ENCODE results near the gene MLPH.

MLPH gene

GRCh38 chr2:237512774-237513466, 25.9 kb downstream of the MLPH start:
- Histone ChIP-seq H3K27ac (peak overlapping the region in 9 of 21 experiments; percentile 3 to 73 (median 21)), H3K4me3 (no peak overlapping the region)

GRCh38 chr2:237513693-237514092, 26.6 kb downstream of the MLPH start:
- H3K4me3 ChIP-seq, result no peak overlapping the region

GRCh38 chr2:237514474-237515130, 27.6 kb downstream of the MLPH start:
- no peak overlapping the region for H3K4me3 ChIP-seq

More at GRCh38 chr2:237513693-237514092, 26.6 kb downstream of the MLPH start:
- no peak overlapping the region for H3K27ac ChIP-seq

GRCh38 chr2:237515166-237515565, 28.1 kb downstream of the MLPH start:
- H3K27ac ChIP-seq, result no peak overlapping the region

More at GRCh38 chr2:237514474-237515130, 27.6 kb downstream of the MLPH start:
- H3K27ac ChIP-seq, result no peak overlapping the region

GRCh38 chr2:237515621-237516275, 28.7 kb downstream of the MLPH start:
- H3K4me3 ChIP-seq, result no peak overlapping the region
- no peak overlapping the region for H3K27ac ChIP-seq

More at GRCh38 chr2:237515166-237515565, 28.1 kb downstream of the MLPH start:
- no peak overlapping the region for H3K4me3 ChIP-seq

GRCh38 chr2:237517163-237517562, 30.1 kb downstream of the MLPH start:
- H3K27ac ChIP-seq, result no peak overlapping the region
- H3K4me3 ChIP-seq, result no peak overlapping the region

GRCh38 chr2:237517990-237518389, 30.9 kb downstream of the MLPH start:
- H3K27ac ChIP-seq, result no peak overlapping the region
- no peak overlapping the region for H3K4me3 ChIP-seq

- no peak overlapping the region for H3K4me3 ChIP-seq
- no peak overlapping the region for H3K27ac ChIP-seq
Observed at GRCh38 chr2:237519506-237520245, 32.6 kb downstream of the MLPH start.

- Histone ChIP-seq H3K4me3 (no peak overlapping the region), H3K27ac (no peak overlapping the region)
Observed at GRCh38 chr2:237520290-237520689, 33.2 kb downstream of the MLPH start.

GRCh38 chr2:237524631-237525030, 37.6 kb downstream of the MLPH start:
- Histone ChIP-seq H3K4me3 (no peak overlapping the region), H3K27ac (no peak overlapping the region)

- Histone ChIP-seq H3K27ac (no peak overlapping the region), H3K4me3 (no peak overlapping the region)
Observed at GRCh38 chr2:237525559-237526157, 38.6 kb downstream of the MLPH start.

- no peak overlapping the region for H3K4me3 ChIP-seq
- no peak overlapping the region for H3K27ac ChIP-seq
Observed at GRCh38 chr2:237527233-237527632, 40.2 kb downstream of the MLPH start.

GRCh38 chr2:237527766-237528165, 40.7 kb downstream of the MLPH start:
- Histone ChIP-seq H3K27ac (no peak overlapping the region), H3K4me3 (no peak overlapping the region)

GRCh38 chr2:237529452-237530402, 42.7 kb downstream of the MLPH start:
- no peak overlapping the region for H3K27ac ChIP-seq
- H3K4me3 ChIP-seq, result no peak overlapping the region

GRCh38 chr2:237530472-237531433, 43.7 kb downstream of the MLPH start:
- Histone ChIP-seq H3K4me3 (no peak overlapping the region), H3K27ac (no peak overlapping the region)

- Histone ChIP-seq H3K4me3 (no peak overlapping the region), H3K27ac (no peak overlapping the region)
Observed at GRCh38 chr2:237532160-237532559, 45.1 kb downstream of the MLPH start.

- Histone ChIP-seq H3K27ac (no peak overlapping the region), H3K4me3 (no peak overlapping the region)
Observed at GRCh38 chr2:237533668-237534161, 46.7 kb downstream of the MLPH start.
